ENCODE data around the gene SHISA6. TPM values are rescaled to one million over a fixed set of nuclear protein-coding genes. Genes with fewer than 3 reads are reported as not detected.

SHISA6 gene
- total RNA-seq, 4 donors from 2014 or later = 0.13 to 8.8 (median 0.32) TPM

DNA sequence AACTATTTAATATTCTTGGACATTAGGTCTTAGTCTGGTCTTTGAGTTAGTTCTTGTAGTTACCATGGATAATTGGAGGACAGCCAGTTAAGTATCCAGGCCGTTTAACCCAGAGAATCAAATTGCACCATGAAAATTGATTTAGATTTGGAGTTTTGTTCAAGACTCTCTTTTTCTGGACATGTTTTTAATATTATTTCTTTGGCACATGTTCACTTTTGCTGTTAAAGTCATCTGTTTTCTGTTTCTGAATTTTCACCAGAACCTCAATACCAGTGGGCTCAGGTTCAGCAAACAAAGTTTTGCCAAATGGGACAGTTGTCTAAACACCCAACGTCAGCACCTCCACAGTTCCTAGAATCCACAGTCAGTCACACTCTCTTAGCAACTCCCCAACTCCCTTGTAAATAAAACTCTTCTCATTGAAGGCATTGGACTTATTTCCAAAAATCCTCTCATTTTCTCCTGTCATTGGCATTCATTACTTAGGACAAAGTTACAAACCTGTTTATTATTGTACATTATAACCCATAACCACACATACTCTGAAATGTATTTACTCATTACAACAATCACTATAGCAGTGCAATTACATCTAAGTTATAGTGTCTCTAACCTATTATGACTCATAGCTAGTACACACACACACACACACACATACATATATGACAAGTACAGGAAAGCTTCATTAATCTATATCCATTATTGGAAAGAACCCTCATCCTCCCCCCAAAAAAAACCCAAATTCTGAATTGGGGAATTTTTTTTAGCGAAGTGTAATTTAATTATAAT lies 323.8 kb downstream of the SHISA6 start:
- no peak for TF ChIP-seq CTCF (IDR thresholded peaks at IDR 0.05)
- ATAC-seq (ENCODE audit: low FRiP score) = no peak
- no peak for DNase-seq (ENCODE audit: low spot score)

DNA sequence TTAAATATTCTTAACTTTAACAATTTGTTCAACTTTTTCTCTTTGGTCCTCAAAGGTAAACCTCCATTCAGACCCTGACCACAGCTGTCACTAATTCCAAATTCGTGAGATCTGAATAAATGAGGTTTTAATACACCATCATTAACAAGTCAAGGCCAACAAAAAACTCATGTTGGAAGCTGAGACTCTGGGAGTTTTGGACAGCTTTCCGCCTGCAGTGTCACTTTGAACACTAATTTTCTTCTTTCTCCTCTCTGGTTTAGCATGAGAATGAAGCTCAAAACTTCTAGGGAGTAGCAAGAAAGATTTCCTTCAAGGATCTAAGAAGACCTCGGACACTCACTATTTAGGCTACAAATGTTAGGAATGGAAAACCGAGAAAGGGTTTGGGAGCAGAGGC lies 324.6 kb downstream of the SHISA6 start:
- ATAC-seq (ENCODE audit: low FRiP score) (no peak), DNase-seq (ENCODE audit: low spot score) (no peak)
- TF ChIP-seq CTCF (IDR thresholded peaks at IDR 0.05) = no peak

- ATAC-seq (ENCODE audit: low FRiP score) = no peak
Observed at GRCh38 chr17:11578998-11579397, 338.0 kb downstream of the SHISA6 start.

DNA sequence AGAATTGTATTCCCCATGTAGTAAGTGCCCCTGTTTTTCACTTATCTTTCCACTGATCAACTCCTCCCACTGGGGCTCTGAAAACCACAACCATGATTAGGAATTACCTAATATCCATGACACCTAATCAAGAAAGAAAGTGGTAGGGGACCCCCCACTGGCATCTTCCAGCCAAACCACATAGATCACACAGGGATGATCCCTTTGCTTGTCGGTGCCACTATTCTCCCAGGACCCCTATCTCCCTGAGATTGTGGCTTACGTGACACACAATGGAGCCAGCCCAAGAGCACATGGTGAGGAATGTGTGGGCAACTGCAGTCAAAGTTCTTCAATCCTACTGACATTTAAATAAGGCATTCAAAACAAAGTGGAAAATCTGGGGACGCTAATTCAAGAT lies 339.7 kb downstream of the SHISA6 start:
- ATAC-seq (ENCODE audit: low FRiP score) = no peak
- DNase-seq (ENCODE audit: low spot score) = no peak
- no peak for TF ChIP-seq CTCF (IDR thresholded peaks at IDR 0.05)

More at GRCh38 chr17:11578998-11579397, 338.0 kb downstream of the SHISA6 start:
- no peak for DNase-seq (ENCODE audit: low spot score)
- TF ChIP-seq CTCF (IDR thresholded peaks at IDR 0.05) = no peak

DNA sequence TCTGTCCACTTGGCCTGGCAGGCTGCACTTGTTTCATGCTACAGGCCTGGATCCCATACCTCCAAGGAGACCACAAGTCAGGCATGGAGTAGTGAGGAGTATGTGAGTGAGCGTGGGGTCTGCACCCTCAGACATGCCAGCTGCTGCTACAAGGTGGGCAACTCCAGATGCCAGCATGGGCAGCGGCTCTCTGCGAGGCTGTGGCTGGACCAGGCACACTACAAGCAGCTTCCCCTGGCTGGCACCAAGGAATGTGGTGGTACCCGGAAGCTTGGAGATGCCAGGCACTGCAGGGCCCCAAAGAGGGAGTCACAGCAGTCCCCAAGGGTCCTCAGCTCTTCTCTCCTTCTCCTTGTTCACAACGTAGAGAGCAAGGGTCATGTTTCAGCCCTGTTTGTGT lies 341.2 kb downstream of the SHISA6 start:
- DNase-seq (ENCODE audit: low spot score) = no peak
- ATAC-seq (ENCODE audit: low FRiP score) = no peak
- TF ChIP-seq CTCF (IDR thresholded peaks at IDR 0.05) = no peak

- no peak for TF ChIP-seq CTCF (IDR thresholded peaks at IDR 0.05)
- ATAC-seq (ENCODE audit: low FRiP score) = no peak
- no peak for DNase-seq (ENCODE audit: low spot score)
Observed at GRCh38 chr17:11583306-11583992, 342.4 kb downstream of the SHISA6 start.

- ATAC-seq (ENCODE audit: low FRiP score) (no peak), DNase-seq (ENCODE audit: low spot score) (no peak)
- no peak for TF ChIP-seq CTCF (IDR thresholded peaks at IDR 0.05)
Observed at GRCh38 chr17:11589716-11590115, 348.7 kb downstream of the SHISA6 start.
